GM21825 (cell line): ENCODE data around the gene DGCR6.
"Not testable (repeated sequence)": the region's sequence is repeated elsewhere in the genome, so short reads cannot be mapped to it uniquely, and the experiment has no call there.

Source experiments
- ATAC-seq: cut with Tn5 transposase; IDR thresholded peaks from one replicate; pipeline ENCODE4 v1.9.1; 2021; ENCODE audit warnings: mild to moderate bottlenecking, moderate library complexity; ENCODE audit not compliant: unreplicated experiment

The DGCR6 gene

GRCh38 chr22:18905540-18906409, at the start of gene DGCR6:
Gene DGCR6 (plus strand): TSS chr22:18906320. CDS start chr22:18906375, 55 bp downstream.
- ATAC-seq: peak; percentile 92

- not testable (repeated sequence) for ATAC-seq
Observed at GRCh38 chr22:18859314-18859713, 46.8 kb upstream of the DGCR6 start.

- ATAC-seq: not testable (repeated sequence)
Observed at GRCh38 chr22:18881260-18881659, 24.9 kb upstream of the DGCR6 start.

- ATAC-seq: not testable (repeated sequence)
Observed at GRCh38 chr22:18884465-18884864, 21.7 kb upstream of the DGCR6 start.

- ATAC-seq: no peak
Observed at GRCh38 chr22:18888115-18888514, 18.0 kb upstream of the DGCR6 start.

- ATAC-seq: not testable (repeated sequence)
Observed at GRCh38 chr22:18890510-18891192, 15.5 kb upstream of the DGCR6 start.

GRCh38 chr22:18893775-18894174, 12.3 kb upstream of the DGCR6 start:
- not testable (repeated sequence) for ATAC-seq

GRCh38 chr22:18896037-18896657, 10.0 kb upstream of the DGCR6 start:
- ATAC-seq: not testable (repeated sequence)

GRCh38 chr22:18906410-18906745, 258 bp downstream of the DGCR6 start:
- ATAC-seq: peak; percentile 6

GRCh38 chr22:18906896-18907295, 776 bp downstream of the DGCR6 start:
- no peak for ATAC-seq

- no peak for ATAC-seq
Observed at GRCh38 chr22:18909556-18909955, 3.4 kb downstream of the DGCR6 start.

GRCh38 chr22:18911535-18911934, 5.4 kb downstream of the DGCR6 start:
- not testable (repeated sequence) for ATAC-seq

- not testable (repeated sequence) for ATAC-seq
Observed at GRCh38 chr22:18912264-18912946, 6.3 kb downstream of the DGCR6 start.

- ATAC-seq: not testable (repeated sequence)
Observed at GRCh38 chr22:18914558-18914957, 8.4 kb downstream of the DGCR6 start.

- not testable (repeated sequence) for ATAC-seq
Observed at GRCh38 chr22:18915550-18915949, 9.4 kb downstream of the DGCR6 start.

GRCh38 chr22:18917818-18918217, 11.7 kb downstream of the DGCR6 start:
- ATAC-seq: not testable (repeated sequence)

- not testable (repeated sequence) for ATAC-seq
Observed at GRCh38 chr22:18920257-18920902, 14.3 kb downstream of the DGCR6 start.

GRCh38 chr22:18925368-18926064, 19.4 kb downstream of the DGCR6 start:
- no peak for ATAC-seq

- ATAC-seq: no peak
Observed at GRCh38 chr22:18927020-18927419, 20.9 kb downstream of the DGCR6 start.

GRCh38 chr22:18927573-18927972, 21.5 kb downstream of the DGCR6 start:
- ATAC-seq: no peak
